ENCODE results near the gene TBX4.

GRCh38 chr17:61510991-61511390, 58.8 kb downstream of the TBX4 start:
- TF ChIP-seq CTCF (conservative IDR thresholded peaks at IDR 0.05; ENCODE audit: low read depth, low read length) (no peak), EZH2 (IDR thresholded peaks at IDR 0.05; ENCODE audit: low read length, unreplicated experiment) (no peak), EZH2phosphoT487 (IDR thresholded peaks at IDR 0.05; ENCODE audit: borderline replicate concordance, low read length) (no peak)

Data from PC-3 (cell line).